HG03095 (cell line): ENCODE measurements around the gene DSTYK.
"Not testable (repeated sequence)": the region's sequence is repeated elsewhere in the genome, so short reads cannot be mapped to it uniquely, and the experiment has no call there.

Source experiments
- ATAC-seq: cut with Tn5 transposase; IDR thresholded peaks from one replicate; pipeline ENCODE4 v1.9.1; 2021; ENCODE audit warnings: moderate library complexity; ENCODE audit not compliant: unreplicated experiment

Gene DSTYK

GRCh38 chr1:205240569-205240968, 29.1 kb upstream of the DSTYK start:
- no peak for ATAC-seq

- no peak for ATAC-seq
Measured at GRCh38 chr1:205240118-205240517, 28.6 kb upstream of the DSTYK start.

GRCh38 chr1:205239078-205239477, 27.6 kb upstream of the DSTYK start:
- no peak for ATAC-seq

GRCh38 chr1:205237526-205238484, 26.3 kb upstream of the DSTYK start:
- ATAC-seq: no peak

GRCh38 chr1:205236951-205237475, 25.5 kb upstream of the DSTYK start:
- ATAC-seq: no peak

DNA sequence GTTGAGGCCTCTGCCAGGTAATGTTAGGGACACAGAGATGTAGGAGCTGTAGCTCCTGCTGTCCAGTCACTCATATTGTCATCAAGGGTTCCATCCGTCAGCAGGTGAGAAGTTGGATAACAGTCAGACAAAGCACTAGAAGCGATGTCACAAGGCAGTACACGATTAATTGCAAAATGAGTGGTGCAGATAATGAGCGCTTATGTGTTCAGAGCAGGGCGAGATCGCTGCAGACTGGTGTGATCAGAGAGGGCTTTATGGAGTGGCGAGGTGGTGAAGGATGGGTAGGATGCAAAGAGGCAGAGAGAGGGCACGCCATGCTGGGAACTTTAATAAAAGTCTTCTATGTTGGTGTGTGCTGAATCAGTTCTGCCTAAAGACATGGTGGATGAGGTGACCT, 25.0 kb upstream of the DSTYK start:
- ATAC-seq: no peak

DNA sequence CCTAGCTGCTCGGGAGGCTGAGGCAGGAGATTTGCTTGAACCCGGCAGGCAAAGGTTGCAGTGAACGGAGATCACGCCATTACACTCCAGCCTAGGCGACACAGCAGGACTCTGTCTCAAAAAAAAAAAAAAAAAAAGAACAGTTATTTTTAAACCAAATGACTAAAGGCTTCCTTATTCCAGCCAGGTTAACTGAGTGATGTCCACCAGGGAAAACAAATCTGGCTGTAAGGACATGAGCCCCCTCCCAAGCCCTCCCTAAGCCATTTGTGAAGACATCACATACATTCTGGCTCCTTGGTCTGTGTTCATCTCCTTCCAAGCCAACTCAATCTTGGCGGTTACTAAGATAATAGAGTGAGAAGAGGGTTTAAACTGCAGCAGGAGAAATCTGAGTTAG, 24.4 kb upstream of the DSTYK start:
- ATAC-seq: no peak

- ATAC-seq: not testable (repeated sequence)
Measured at GRCh38 chr1:205233986-205234385, 22.5 kb upstream of the DSTYK start.

GRCh38 chr1:205232945-205233397, 21.5 kb upstream of the DSTYK start:
- ATAC-seq: no peak

DNA sequence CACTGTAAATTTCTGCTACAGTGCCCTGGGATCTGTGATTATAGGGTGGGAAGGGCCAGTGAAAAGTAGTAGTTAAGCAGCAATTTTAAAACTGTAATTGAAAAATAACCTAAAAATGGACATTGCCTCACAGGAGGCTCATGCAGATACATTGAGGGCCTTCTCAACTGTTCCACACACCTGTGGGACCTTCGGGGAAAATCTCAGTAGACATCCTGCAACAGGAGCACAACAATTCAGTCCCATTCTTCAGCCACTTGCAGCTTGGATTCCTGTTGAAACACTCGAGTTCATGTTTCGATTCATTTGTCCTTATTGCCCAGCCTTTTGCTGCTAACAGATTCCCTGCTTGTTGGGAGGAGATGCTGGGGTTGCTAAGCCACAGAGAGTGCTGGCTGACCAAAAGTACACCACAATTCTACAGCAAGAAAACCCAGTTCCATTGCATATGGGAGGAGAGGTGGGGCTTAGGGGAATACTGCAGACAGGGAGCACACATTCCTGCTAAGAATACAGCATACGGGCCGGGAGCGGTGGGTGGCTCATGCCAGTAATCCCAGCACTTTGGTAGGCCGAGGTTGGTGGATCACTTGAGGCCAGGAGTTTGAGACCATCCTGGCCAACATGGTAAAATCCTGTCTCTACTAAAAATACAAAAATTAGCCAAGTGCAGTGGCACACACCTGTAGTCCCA, 20.8 kb upstream of the DSTYK start:
- no peak for ATAC-seq

GRCh38 chr1:205230982-205231381, 19.5 kb upstream of the DSTYK start:
- no peak for ATAC-seq

DNA sequence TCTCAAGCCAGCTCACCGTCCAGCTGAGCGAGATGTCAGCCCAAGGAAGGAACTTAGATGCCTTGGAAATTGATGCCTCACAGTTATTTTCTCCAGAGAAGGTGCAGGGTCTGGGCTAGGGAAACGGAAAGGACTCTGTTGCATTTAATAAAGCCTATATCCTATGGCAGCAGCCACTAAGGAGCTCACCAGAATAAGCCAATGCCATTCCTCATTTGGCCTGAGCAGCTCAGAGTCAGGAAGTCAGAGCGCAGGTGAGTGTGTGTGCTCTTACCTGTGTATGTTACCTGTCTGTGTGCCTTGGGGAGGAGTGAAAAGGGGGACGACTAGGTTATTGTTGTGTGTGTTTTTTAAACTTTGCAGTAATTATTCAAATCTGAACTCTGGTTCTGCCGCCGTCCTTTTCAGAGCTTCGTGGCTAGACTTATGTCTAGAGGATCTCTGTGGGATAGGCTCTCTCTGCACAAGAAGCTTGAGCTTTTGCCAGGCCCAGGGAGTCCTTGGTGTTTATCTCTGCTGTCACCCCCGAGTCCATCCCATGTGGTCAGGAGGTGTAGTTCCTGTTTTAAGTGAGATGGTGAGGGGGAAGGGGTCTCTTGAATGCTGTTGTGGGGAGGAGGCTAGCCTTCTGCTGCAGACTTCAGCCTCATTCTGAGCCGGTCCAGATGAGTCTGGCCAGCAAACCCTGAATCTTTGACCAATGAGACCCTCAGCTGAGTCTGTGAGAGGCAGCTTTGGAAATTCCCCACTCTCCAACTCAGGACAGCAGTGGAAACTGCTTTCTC, 18.6 kb upstream of the DSTYK start:
- no peak for ATAC-seq

DNA sequence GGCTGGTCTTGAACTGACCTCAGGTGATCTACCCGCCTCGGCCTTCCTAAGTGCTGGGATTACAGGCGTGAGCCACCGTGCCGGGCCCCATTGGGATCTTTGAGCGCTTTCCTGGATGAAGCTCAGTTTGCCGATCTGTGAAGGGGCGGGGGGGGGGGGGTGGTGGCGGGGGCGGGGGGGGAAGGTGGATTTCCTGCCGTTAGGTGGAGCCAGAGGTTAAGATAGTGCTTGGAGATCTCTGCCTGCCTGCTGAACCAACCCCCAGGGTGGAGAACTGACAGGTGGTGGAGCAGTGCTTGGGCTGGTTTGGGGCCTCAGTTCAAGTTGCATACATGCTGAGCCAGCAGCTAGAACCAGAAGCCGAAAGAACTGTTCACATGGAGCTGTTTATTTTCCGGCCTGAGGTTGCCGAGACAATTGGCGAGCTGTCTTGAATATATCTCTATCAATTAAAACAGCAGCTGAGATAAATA, 17.9 kb upstream of the DSTYK start:
- ATAC-seq: peak; percentile 40

GRCh38 chr1:205228093-205228521, 16.6 kb upstream of the DSTYK start:
- ATAC-seq: peak; percentile 4

- peak; percentile 74 for ATAC-seq
Measured at GRCh38 chr1:205227584-205228013, 16.1 kb upstream of the DSTYK start, which contains the start of gene TMCC2. TSS of gene TMCC2 (plus strand) at chr1:205227946. CDS start at chr1:205228565, 619 bp downstream.

- no peak for ATAC-seq
Measured at GRCh38 chr1:205226868-205227583, 15.5 kb upstream of the DSTYK start.

GRCh38 chr1:205225901-205226765, 14.6 kb upstream of the DSTYK start:
- no peak for ATAC-seq

- no peak for ATAC-seq
Measured at GRCh38 chr1:205224736-205225135, 13.2 kb upstream of the DSTYK start.

GRCh38 chr1:205220421-205220820, 8.9 kb upstream of the DSTYK start:
- ATAC-seq: no peak
